OCI-M2 (cell line): Measurements from ENCODE around the gene C2orf72.
"Not testable (repeated sequence)": the region's sequence is repeated elsewhere in the genome, so short reads cannot be mapped to it uniquely, and the experiment has no call there.

ENCODE experiments used
- DNase-seq: peaks from one replicate; lab custom pipeline; 2025; ENCODE audit not compliant: unreplicated experiment; lab: John Stamatoyannopoulos, UW

C2orf72 gene

GRCh38 chr2:231013820-231014219 is 23.5 kb upstream of the C2orf72 start:
- DNase-seq = no peak

DNA sequence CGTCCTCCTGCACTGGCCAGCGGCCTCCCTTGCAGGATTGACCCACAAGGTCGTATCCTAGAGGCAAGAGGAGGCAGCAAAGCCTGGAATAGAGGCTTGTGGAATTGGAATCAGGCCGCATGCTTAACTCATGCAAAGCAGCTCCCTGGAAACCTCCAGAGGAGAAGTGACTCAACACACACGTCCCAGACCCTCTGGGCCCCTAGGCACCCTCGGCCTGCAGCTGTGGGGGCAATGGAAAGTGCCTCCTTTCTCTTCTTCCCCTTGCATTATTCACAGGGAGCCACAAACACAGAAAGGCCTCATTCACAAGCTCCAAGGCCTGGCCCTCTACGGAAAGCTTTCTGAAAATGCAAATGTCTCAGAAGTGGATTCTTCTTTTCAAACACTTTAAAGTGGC is 21.8 kb upstream of the C2orf72 start:
- no peak for DNase-seq

- no peak for DNase-seq
Measured at GRCh38 chr2:231015926-231016325, 21.4 kb upstream of the C2orf72 start.

DNA sequence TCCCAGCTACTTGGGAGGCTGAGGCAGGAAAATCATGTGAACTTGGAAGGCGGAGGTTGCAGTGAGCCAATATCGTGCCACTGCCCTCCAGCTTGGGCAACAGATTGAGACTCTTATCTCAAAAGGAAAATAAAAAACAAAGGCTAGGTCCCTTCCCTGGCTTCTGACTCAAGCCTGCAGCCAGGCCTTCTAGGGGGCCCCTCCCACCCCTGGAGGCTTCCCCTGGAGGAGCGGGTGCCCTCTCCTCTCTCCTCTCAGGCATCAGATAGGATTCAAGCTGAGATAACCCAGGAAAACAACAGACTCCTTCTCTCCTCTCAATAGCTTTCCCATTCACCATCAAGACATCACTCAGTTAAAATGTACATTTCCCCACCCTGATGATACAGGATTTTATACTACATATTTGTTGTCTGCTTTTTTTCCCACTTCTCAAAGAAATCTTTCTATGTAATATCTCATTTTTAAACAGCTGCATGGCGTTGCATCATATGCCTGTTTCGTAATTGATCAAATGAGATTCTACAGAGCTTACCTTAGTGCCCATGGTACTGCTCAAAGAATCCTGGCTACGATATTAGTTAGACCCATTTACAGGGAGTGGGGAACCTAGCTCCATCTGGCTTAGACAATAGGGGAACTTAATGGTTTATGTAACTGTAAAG is 20.6 kb upstream of the C2orf72 start:
- no peak for DNase-seq

GRCh38 chr2:231017231-231017598 is 20.1 kb upstream of the C2orf72 start:
- DNase-seq = no peak

DNA sequence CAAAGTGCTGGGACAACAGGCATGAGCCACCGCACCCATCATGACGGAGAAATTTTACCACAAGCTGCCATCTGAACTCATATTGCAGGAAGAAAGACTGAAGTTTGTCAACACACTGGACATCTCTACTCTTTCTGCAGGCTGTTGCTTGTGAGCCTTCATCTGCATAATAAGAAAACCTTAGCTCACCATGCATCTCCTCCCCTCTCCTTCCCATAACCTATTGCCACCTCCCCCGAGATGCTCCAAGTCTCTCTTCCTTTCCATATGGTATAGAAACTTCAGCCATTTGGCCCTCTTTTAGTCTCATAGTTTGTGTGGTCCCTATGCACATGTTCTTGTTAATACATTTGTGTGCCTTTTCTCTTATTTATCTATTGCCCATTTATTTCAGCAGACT is 19.1 kb upstream of the C2orf72 start:
- no peak for DNase-seq

DNA sequence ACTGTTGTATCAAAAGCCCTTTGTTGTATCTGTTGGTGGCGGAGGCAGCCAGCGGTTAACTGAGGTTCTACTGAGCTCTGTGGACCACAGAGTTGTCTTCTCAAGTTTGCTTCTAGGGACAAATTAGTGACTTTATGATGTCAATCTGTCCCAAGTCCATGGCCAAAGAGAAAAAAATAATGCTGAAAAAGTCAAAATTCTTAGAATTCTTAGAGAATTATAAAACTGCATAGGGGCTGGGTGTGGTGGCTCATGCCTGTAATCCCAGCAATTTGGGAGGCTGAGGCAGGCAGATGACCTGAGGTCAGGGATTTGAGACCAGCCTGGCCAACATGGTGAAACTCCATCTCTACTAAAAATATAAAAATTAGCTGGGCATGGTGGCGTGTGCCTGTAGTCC is 12.3 kb upstream of the C2orf72 start:
- not testable (repeated sequence) for DNase-seq

DNA sequence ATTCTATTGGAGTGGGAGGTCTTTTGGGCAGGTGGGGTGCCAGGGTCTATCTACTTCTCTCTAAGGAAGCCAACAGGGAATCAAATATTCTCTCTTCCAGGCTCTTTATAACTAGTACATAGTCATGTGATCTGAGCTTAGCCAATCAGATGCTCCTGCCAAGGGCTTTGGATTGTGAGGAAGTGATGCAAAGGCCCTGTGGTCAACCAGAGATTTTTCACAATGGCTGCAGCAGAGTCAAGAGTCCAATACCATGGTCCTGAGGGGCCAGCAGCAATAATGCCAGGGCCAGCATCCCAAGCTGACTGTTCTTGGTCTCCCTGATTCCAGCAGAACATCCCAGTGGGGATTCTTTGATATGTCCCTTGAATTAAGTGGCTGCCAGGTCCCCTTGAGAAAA is 8.4 kb upstream of the C2orf72 start:
- DNase-seq = no peak

DNA sequence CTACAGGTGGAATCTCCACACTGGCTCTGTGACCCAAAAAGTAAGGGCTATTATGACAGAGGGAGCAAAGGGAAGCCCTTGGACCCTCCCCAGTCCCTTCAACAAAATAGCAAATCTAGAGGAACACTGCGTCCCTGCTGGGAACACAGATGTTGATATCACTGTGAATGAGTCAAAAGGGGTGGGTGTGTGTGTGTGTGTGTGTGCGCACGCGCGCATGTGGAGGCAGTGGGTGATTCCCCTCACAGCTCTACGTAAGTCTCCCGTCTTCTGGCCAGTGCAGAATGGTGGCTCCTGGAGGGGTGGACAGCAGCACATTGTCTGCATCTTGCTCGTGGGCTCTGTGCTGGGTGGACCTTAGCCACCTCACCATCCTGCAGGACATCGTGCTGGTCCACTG is 7.8 kb upstream of the C2orf72 start:
- DNase-seq = no peak

DNA sequence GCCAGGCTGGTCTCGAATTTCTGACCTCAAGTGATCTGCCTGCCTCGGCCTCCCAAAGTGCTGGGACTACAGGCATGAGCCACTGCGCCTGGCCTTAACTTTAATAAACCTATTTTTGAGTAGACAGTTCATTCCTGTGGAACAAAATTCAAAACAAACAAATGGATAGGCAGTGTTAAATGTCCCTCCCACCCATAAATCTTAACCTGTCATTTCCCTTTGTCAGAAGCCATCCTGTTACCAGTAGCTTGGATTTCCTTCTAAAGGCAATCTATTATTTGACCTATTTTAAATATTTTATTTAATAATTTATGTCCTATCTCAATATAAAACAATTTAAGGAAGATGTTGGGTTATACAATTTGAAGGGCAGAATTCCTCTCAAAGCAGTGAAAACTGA is 6.6 kb upstream of the C2orf72 start:
- DNase-seq = no peak

DNA sequence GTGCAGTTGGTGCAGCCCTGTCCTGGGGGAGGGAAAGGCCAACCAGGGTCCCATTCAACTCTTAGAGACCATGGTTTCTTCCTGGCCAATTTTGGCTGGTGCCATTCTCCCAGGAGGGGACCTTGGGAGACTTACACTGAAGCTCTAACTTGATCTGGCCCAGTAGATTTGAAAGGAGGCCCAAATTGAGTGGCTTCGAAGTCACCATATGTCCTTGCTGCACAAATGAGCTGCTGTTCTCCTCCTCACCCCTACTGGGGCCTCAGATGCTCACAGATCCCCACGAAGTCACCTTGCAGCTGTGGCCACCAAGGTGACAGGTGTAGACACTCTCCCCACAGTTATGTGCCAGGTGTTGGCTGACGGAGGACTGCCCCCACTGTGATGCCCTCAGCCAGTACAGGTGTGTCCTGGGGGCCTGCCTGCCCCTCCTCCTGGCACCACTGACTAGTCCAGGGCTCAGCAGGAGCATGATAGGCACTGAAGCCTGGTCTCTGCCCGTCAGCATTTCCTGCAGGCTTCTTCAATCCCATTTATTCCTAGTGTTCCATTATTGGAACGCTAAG is 4.7 kb upstream of the C2orf72 start:
- no peak for DNase-seq

DNA sequence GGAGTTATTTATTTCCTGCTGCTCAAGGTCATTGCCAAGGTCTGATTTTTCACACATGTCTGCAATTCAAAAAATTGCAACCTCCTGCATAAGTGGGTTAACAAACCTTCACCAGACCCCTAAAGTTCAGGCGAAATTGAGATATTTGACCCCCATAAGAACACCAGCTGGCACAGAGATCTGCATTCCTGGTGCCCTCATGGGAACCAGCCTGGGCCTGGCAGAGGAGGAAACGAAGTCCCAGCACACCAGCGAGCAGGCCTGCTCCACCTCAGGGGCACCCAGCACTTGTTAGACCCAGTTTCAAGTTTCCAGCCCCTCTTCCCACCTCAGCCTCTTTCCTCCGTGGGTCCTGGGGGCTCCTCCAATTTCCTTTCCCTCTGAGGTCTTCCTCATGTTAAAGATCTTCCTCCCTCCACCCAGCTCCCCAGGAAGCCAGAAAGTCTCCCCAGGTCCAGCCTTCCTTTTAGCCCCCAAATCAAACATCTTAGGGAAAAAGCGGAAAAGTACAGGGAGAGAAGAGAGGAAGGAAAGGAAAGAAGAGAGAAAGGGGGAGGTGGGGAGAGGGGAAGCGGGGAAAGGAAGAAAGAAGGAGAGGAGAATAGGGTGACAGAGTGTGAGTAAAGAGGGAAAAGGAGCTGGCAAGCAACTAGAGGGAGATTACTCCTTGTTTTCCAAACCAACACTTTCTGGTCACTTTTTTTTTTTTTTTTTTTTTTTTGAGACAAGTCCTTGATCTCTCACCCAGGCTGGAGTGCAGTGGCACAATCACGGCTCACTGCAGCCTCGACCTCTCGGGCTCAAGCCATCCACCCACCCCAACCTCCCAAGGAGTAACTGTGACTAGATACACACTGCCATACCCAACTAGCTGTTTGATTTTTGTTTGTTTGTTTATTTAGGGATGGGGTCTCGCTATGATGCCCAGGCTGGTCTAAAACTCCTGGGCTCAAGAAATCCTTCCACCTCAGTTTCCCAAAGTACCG is 3.9 kb upstream of the C2orf72 start:
- no peak for DNase-seq

DNA sequence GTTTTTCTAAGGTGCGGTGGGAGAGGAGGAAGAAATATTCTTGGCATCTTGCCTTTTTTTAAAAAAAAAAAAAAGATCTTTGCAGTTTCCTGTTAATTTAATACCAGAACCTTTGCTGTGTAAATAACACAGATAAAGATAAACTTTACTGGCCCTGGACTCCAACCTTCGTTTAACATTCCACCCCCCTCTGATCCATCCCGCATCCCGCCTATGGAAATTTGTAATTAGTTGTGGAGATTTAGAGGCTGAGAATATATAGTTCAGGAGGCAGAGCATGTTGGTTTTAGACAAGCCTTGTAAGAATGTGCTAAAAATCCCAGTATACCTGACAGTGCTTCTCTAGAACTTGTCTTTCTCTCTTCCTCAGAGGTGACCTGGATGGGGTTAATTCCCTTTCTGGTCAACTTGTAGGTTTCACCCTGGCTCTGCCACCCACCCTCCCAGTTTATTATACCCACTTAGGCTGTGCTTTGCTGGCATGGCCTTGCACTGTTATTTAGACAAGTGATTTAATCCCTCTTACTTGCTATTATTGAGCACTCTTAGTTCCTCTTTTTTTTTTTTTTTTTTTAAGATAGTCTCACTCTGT is 2.9 kb upstream of the C2orf72 start:
- DNase-seq = no peak

GRCh38 chr2:231036131-231036530 is 1.2 kb upstream of the C2orf72 start:
- DNase-seq = no peak

DNA sequence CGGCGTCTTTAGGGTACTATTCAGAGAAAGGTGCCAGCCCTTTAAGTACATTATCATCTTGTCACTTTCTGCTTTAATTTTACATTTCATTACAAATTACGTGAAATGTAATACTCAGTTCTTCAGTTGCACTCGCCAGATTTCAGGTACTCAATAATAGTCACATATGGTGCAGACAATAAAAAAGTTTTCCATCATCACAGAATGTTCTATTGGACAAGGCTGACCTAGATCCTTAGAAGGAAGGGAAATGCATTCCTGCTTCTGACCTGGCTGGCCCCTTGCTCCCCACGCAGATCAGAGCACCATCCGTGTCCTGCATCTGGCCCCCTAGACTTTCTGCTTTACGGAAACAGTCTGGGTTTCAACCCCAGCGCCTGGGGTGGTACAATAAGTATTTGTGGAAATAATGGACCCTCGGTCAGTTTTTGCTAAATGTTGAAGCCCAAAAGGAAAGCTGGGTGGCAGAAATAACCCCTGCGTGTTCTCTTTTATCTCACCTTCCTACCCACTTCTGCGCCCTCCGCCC is 681 bp upstream of the C2orf72 start:
- no peak for DNase-seq

GRCh38 chr2:231037731-231038482 is 584 bp downstream of the C2orf72 start:
- no peak for DNase-seq

GRCh38 chr2:231038483-231039293 is 1.4 kb downstream of the C2orf72 start:
- DNase-seq = no peak

DNA sequence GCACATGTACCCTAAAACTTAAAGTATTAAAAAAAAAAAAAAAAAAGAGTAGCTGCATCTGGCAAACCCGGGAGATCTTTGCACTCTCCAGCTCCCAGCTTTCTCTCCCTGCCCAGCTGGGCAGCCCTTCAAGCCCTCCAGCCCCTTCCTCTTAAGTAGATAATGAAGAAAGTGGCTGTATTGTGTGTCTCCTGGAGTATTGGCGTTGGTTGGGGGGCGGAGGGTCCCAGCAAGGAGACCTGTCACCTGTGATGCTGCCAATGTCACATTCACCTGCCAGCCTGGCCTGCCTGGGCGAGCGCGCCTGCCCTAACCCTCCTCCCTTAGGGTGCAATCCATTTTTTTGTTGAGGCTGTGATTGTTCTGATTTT is 2.0 kb downstream of the C2orf72 start:
- DNase-seq = no peak

GRCh38 chr2:231039821-231040364 is 2.6 kb downstream of the C2orf72 start:
- DNase-seq = no peak
